Kasumi-1 (cell line): Measurements from ENCODE around the gene MFNG.
"Not testable (repeated sequence)": the region's sequence is repeated elsewhere in the genome, so short reads cannot be mapped to it uniquely, and the experiment has no call there.

Experiments used
- DNase-seq, 2 experiments: peaks; one replicate each; lab custom pipeline; 2025; lab: John Stamatoyannopoulos, UW

Gene MFNG

GRCh38 chr22:37472418-37473006, 13.7 kb downstream of the MFNG start:
- DNase-seq = peak; percentile 6 to 11

DNA sequence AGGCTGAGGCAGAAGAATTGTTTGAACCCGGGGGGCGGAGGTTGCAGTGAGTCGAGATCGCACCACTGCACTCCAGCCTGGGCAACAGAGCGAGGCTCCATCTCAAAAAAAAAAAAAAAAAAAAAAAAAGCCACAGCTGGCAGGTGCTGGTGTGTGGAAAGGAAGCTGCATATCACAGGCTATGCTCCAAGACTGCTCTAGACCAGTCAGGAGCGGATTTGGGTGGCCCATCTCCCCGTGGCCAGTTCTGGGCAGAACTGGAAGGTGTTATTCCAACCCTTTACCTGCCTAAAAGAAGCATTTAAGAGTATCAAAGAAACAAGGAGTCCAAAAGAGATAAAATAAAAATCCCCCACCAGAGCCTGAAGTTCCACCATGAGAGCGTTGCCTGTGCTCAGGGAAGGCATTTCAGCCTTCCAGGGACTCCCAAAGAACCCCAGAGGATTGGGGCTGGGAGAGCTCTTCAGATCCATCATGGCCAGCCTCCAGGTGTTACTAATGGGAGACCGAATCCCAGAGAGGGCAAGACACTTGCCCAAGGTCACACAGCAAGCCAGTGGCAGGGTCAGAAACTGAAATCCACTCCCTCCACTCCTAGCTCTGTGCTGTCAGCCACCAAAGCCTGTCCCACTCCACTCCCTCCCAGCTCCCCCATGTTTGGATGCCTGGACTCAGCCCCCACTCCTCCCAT, 14.3 kb downstream of the MFNG start:
- DNase-seq = no peak

DNA sequence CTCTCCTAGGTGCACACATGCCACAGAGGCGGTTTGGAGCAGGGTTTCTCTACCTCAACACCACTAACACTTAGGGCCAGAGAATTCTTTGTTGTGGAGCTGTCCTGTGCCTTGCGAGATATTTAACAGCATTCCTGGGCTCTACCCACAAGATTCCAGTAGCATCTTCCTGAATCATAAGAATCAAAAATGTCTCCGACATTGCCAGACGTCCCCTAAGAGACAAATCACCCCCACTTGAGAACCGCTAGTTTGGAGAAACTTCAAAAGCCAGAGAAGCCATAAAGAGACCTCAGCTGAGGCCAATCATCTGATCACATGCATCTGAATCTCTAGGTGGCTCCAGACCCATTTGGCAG, 16.1 kb downstream of the MFNG start:
- DNase-seq = no peak

DNA sequence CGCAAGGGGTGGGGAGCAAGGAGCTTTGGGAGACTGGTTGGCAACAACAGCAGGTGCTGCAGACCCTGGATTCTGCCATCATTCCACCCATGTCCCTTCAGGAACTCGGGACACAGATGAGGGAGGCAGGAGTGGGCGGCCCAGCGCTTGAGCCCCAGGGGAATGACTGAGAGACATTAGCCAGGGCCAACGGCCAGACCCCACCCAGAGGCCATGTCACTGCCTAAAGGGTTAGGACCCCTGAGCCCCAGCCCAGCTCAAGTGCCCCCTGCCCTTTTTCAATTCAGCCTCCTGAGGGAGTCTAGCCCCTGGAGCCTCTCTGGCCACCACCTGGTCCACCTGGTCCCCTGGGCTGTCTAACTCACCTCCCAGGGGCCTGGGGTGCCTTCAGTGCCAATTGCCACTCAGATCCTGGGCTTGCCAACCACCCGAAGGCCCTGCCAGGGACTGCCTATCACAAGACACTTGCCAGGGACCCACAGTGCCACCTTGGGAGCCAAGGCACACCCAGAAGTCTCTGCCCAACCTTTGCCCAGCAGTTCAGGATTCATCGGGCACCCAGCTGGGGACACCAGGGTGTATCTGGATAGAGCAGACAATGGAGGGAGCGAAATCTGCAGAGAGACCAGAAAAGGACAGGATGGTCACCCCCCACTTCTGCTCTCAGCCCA, 16.6 kb downstream of the MFNG start:
- DNase-seq = no peak

GRCh38 chr22:37468201-37468695, 17.9 kb downstream of the MFNG start:
- DNase-seq = not testable (repeated sequence)

GRCh38 chr22:37467391-37467955, 18.7 kb downstream of the MFNG start:
- no peak for DNase-seq

DNA sequence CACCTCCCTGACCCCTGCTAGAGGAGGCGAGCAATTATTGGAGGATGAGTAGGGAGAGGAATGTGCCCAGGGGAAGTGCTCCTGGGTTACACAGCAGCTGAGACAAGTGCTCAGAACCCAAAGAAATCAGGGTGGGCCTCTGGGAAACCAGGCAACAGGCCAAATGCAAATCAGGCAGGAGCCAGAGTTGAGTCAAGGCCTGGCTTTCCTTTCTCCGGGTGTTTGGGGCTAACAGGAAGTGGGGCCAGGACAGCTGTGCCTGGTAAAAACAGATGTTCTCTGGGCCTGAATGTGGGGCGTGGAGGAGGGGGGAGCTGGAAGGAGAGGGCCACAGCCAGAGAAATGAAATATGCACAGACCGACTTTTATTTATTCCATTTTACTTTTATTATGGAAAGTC, 22.0 kb downstream of the MFNG start:
- peak; percentile 60 to 76 for DNase-seq

DNA sequence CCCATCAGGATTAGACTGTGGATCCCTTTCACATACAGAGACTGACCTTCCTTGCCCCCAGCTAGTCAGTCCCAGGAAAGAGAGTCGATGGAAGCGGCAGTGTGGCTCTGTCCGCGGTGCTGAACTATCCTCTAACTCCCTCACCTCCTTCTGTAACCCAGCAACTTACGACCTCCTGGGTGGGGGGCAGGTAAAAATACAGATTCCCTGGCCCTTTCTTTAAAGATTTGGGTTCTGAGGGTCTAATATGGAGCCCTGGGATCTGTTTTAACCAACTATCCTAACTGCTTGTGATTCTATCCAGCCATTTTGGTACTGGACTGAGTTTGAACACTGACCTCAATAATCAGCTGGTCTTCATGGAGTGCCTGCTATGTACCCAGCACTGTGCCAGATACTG, 23.2 kb downstream of the MFNG start:
- peak; percentile 50 to 67 for DNase-seq

DNA sequence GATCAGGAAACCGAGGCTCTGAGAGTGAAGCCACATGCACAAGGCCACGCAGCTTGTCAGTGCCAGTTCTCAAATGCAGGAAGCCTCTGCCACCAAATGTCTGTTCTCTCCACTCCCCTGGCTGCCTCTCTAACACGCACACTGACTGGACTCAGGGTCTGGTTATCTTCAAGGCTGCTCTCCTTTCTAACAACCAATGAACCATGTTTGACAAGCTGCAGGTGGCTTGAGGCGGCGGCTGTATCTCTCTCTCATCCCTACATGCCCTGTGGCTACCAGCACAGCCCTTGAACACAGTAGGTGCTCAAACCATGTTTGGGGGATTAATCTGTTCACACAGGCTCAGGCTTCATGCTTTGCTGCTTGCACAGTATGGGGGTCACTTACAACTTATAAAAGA, 23.7 kb downstream of the MFNG start:
- DNase-seq = no peak

DNA sequence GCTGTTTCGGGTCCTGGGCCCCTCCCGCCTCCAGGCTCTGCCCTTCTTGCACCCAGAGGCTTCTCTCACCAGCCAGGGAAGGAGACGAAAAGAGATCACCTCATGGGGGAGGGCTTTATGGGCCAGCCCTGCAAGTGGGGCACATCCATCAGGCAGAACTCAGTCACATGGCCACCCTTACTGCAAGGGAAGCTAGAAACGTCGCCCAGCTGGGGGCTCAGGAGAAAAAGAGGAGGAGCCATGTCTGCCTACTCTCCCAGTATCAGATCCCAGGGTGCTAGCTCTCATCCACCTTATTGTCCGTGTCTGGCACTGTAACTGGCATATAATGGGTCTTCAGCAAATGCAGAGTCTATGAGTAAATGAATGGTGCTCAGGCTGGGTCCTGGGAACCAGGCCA, 24.2 kb downstream of the MFNG start:
- no peak for DNase-seq

GRCh38 chr22:37460684-37461083, 25.5 kb downstream of the MFNG start:
- no peak for DNase-seq

DNA sequence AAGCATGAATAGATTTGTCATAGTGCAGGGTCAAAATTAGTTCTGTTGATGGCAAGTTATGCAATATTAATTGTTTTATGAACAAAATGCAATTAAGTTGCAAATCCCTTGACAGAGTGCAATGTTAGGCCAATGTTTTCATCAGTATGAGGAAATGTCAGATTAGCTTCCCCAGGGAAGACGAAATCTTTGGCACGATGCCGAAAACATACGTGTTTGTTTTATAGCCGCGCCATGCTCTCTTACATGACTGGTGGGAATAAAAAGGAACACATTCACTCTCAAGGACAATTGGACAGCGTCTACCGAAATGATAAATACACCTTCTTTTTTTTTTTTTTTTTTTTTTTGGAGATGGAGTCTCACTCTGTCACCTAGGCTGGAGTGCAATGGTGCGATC, 27.0 kb downstream of the MFNG start:
- no peak for DNase-seq

GRCh38 chr22:37457093-37457893, 28.9 kb downstream of the MFNG start:
- peak; percentile 45 to 48 for DNase-seq

- DNase-seq = no peak
These were observed 29.8 kb downstream of the MFNG start for GRCh38 chr22:37456346-37456745.

DNA sequence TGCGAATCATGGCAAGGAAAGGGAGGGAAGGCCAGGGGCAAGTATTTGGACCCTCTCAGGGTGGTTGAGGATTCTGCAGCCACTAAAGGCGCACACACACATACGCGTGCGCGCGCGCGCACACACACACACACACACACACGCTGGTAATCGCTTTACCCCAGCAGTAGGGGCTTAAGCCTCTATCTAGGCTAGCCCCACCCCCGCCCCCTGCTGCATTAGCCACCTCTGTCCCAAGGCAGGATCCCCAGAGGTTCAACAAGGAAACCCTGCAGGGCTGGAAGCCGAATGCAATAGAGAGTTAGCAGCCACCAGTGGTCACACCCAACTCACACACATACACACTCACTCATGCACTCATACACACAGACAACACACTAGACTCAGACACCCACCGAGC, 30.3 kb downstream of the MFNG start:
- DNase-seq = no peak

GRCh38 chr22:37454857-37455686, 31.1 kb downstream of the MFNG start:
- DNase-seq = no peak

DNA sequence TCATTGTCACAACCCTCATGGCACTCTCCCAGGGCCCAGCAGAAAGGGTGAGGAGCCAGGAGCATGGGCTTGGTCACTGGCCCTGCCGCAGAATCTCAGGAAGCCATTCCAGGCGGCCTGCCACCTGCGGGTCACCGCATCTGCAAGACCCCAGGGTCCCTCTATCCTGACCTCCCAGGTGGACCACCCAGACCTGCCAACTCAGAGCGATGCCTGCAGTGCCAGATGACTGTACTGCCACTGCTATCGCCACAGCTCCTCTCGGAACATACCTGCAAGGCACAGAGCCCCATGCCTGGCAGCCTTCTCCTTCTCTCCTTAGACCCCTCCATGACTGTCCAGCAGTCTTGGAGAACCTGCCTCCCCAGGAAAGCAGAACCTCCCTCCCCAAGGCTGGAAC, 32.5 kb downstream of the MFNG start:
- no peak for DNase-seq

GRCh38 chr22:37451218-37451617, 35.0 kb downstream of the MFNG start:
- DNase-seq = no peak

GRCh38 chr22:37449331-37450001, 36.7 kb downstream of the MFNG start:
- DNase-seq = peak; percentile 14 to 43

DNA sequence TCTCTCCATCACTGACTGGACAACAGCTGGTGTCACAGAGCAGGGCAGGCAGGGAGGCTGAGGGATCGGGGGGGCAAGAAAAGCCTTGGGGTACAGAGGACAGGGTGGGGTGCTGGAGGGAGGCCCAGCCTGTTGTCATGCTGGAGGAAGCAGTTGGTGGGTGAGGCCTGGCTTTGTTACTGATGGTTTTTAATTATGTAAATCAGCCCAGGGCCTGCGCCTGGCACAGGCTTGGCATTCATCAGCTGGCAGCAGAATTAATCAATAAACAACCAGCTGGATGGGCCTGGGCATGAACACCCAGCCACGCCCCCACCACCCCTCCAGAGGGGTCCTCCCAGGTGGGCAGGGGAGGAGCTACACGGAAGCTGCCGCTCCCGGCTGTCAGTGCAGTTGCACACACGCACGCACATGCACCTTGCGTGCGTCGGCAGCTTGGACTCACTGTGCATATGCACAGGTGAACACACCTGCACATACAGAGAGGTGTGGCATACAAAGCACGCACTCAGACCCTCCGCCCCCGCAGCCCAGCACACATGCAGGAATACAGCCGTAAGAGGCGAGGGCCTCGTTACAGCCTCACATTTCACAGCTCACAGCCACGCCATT, 37.6 kb downstream of the MFNG start:
- DNase-seq = no peak
